ENCODE results near the gene ALK. TPM values are rescaled to one million over a fixed set of nuclear protein-coding genes. Genes with fewer than 3 reads are reported as not detected.

The ALK gene
- total and polyA plus RNA-seq, 12 donors, result 0.09 to 1.8 (median 0.53) TPM; not detected in 1

- no peaks in the 10 kb centered on the region for H3K27me3 ChIP-seq
- no peaks in the 10 kb centered on the region for H3K36me3 ChIP-seq (replicated peaks in 1 of 2)
- H3K4me3 ChIP-seq, result no peak overlapping the region
- no peak for DNase-seq
- no peak overlapping the region for H3K27ac ChIP-seq
- H3K9me3 ChIP-seq (replicated peaks in 1 of 3), result no peaks in the 10 kb centered on the region
- intact Hi-C loops (cut with DNase I), result no loop called here
- H3K4me1 ChIP-seq (replicated peaks in 1 of 2), result no peaks in the 10 kb centered on the region
- no peak for TF ChIP-seq POLR2A (IDR thresholded peaks at IDR 0.05)
- TF ChIP-seq, protein P1, sequence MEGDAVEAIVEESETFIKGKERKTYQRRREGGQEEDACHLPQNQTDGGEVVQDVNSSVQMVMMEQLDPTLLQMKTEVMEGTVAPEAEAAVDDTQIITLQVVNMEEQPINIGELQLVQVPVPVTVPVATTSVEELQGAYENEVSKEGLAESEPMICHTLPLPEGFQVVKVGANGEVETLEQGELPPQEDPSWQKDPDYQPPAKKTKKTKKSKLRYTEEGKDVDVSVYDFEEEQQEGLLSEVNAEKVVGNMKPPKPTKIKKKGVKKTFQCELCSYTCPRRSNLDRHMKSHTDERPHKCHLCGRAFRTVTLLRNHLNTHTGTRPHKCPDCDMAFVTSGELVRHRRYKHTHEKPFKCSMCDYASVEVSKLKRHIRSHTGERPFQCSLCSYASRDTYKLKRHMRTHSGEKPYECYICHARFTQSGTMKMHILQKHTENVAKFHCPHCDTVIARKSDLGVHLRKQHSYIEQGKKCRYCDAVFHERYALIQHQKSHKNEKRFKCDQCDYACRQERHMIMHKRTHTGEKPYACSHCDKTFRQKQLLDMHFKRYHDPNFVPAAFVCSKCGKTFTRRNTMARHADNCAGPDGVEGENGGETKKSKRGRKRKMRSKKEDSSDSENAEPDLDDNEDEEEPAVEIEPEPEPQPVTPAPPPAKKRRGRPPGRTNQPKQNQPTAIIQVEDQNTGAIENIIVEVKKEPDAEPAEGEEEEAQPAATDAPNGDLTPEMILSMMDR (IDR thresholded peaks at IDR 0.05), result no peak
- 72 to 82% (median 79%) methylated on average over 4 of the region's 4 CpGs for WGBS, 4 donors
These were observed 292.5 kb downstream of the ALK start for GRCh38 chr2:29628862-29629261.

DNA sequence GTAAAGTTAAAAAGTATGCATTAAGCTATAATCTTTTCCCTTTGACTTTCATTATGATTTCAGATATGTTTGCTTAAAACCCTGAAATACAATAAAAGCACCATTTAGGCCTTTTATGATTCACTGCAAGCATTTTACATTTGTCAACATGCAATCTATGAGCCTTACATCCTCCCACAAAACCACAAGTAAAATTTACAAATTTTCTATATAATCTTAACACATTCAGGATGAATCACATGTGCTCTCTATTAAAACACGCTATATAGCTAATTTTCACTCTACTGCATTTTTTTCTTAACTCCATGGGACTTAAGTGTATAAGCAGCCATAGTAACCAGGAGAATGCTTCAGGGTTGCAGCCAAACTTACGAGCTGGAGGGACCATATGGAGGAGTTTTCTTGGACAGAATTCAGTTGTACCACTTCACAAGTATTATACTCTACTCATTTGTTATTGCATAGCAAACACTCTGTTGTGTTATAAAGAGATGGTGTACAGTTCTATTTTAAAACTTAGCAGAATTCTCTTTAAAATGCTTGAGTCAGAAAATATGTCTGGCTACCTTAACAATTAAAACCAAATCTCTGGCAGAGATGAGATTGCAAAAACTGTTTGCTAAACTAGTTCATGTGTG, 293.2 kb downstream of the ALK start:
- WGBS, 4 donors, result 46 to 75% (median 67%) methylated on average over 2 of the region's 2 CpGs
- H3K9me3 ChIP-seq (replicated peaks in 1 of 3), result no peaks in the 10 kb centered on the region
- H3K4me1 ChIP-seq (replicated peaks in 1 of 2), result no peaks in the 10 kb centered on the region
- no peak for TF ChIP-seq POLR2A (IDR thresholded peaks at IDR 0.05)
- TF ChIP-seq, protein P1 (IDR thresholded peaks at IDR 0.05), result no peak
- H3K4me3 ChIP-seq, result no peak overlapping the region
- no peaks in the 10 kb centered on the region for H3K36me3 ChIP-seq (replicated peaks in 1 of 2)
- intact Hi-C loops (cut with DNase I), result no loop called here
- DNase-seq, result no peak
- H3K27me3 ChIP-seq, result no peaks in the 10 kb centered on the region
- no peak overlapping the region for H3K27ac ChIP-seq

GRCh38 chr2:29627279-29627711, 294.1 kb downstream of the ALK start:
- intact Hi-C loops (cut with DNase I), result no loop called here
- no peaks in the 10 kb centered on the region for H3K27me3 ChIP-seq
- H3K36me3 ChIP-seq (replicated peaks in 1 of 2), result no peaks in the 10 kb centered on the region
- 24 to 45% (median 43%) methylated on average over 5 of the region's 5 CpGs for WGBS, 4 donors
- DNase-seq, result no peak
- no peaks in the 10 kb centered on the region for H3K4me1 ChIP-seq (replicated peaks in 1 of 2)
- H3K4me3 ChIP-seq, result no peak overlapping the region
- H3K9me3 ChIP-seq (replicated peaks in 1 of 3), result no peaks in the 10 kb centered on the region
- TF ChIP-seq POLR2A (IDR thresholded peaks at IDR 0.05), result no peak
- TF ChIP-seq, protein P1 (IDR thresholded peaks at IDR 0.05), result no peak
- no peak overlapping the region for H3K27ac ChIP-seq

GRCh38 chr2:29620890-29621289, 300.5 kb downstream of the ALK start:
- H3K9me3 ChIP-seq (replicated peaks in 1 of 3), result no peaks in the 10 kb centered on the region
- WGBS, 4 donors, result 69 to 81% (median 75%) methylated on average over 1 of the region's 1 CpG
- TF ChIP-seq POLR2A (IDR thresholded peaks at IDR 0.05), result no peak
- TF ChIP-seq, protein P1 (IDR thresholded peaks at IDR 0.05), result no peak

More at GRCh38 chr2:29620890-29621289, 300.5 kb downstream of the ALK start:
- Histone ChIP-seq H3K27ac (no peak overlapping the region), H3K4me1 (replicated peaks in 1 of 2) (no peaks in the 10 kb centered on the region), H3K4me3 (no peak overlapping the region), H3K27me3 (no peaks in the 10 kb centered on the region), H3K36me3 (replicated peaks in 1 of 2) (no peaks in the 10 kb centered on the region)
- DNase-seq, result no peak
- intact Hi-C loops (cut with DNase I), result no loop called here
